ENCODE data around the gene S1PR1.

DNA sequence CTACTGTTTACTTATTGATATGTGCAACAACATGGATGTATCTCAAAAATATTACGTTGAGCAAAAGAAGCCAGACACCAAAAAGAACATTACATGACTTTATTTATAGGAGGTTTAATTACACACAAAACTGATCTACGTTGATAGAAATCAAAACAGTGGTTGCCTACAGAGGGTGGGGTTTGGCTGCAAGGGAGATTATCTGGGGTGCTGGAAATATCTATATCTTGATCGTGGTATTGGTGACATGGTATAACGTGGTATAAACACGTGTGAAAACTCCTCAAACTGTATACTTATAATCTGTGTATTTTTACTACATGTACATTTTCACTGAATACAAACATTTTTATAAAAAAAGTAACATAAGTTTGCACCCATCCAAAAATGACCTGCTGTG, 38.9 kb downstream of the S1PR1 start:
- TF ChIP-seq, protein P1, sequence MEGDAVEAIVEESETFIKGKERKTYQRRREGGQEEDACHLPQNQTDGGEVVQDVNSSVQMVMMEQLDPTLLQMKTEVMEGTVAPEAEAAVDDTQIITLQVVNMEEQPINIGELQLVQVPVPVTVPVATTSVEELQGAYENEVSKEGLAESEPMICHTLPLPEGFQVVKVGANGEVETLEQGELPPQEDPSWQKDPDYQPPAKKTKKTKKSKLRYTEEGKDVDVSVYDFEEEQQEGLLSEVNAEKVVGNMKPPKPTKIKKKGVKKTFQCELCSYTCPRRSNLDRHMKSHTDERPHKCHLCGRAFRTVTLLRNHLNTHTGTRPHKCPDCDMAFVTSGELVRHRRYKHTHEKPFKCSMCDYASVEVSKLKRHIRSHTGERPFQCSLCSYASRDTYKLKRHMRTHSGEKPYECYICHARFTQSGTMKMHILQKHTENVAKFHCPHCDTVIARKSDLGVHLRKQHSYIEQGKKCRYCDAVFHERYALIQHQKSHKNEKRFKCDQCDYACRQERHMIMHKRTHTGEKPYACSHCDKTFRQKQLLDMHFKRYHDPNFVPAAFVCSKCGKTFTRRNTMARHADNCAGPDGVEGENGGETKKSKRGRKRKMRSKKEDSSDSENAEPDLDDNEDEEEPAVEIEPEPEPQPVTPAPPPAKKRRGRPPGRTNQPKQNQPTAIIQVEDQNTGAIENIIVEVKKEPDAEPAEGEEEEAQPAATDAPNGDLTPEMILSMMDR (IDR thresholded peaks at IDR 0.05) = no peak
- no peak for TF ChIP-seq POLR2A (IDR thresholded peaks at IDR 0.05)
